Measurements from ENCODE around the gene DOCK11. TPM values are rescaled to one million over a fixed set of nuclear protein-coding genes. Genes with fewer than 3 reads are reported as not detected.

Gene DOCK11
- total RNA-seq, 1 experiment from 2014 or later = 26.3 TPM

DNA sequence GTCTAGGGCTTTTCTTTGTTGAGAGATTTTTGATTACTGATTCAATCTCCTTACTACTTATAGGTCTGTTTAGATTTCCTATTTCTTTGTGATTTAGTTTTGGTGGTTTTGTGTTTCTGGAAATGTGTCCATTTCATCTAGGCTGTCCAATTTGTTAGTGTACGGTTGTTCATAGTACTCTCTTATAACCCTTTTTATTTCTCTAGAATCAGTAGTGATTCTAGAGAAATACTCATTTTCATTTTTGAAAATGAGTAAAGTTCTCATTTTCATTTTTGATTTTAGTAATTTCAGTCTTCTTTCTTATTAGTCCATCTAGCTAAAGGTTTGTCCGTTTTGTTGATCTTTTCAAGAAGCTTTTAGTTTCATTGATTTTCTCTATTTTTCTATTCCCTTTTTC, 239.3 kb downstream of the DOCK11 start:
- no peak for DNase-seq (ENCODE audit: low read depth)

Other genes starting within 250 kb of the DOCK11 start
- 8.6 and 13.0 TPM in 2 replicates for gene WDR44, start 149.7 kb upstream of the DOCK11 start, total RNA-seq (2014; rRNA removed; shearing (Covaris generic))
- gene IL13RA1, start 231.8 kb downstream of the DOCK11 start, total RNA-seq (2014; rRNA removed; shearing (Covaris generic)) = 29.4 and 32.2 TPM in 2 replicates

Data from RPMI7951 (cell line).